ENCODE measurements around the gene FADS1. TPM values are rescaled to one million over a fixed set of nuclear protein-coding genes. Genes with fewer than 3 reads are reported as not detected.

FADS1 gene
- total RNA-seq, 1 experiment from 2014 or later, result 105 TPM

DNA sequence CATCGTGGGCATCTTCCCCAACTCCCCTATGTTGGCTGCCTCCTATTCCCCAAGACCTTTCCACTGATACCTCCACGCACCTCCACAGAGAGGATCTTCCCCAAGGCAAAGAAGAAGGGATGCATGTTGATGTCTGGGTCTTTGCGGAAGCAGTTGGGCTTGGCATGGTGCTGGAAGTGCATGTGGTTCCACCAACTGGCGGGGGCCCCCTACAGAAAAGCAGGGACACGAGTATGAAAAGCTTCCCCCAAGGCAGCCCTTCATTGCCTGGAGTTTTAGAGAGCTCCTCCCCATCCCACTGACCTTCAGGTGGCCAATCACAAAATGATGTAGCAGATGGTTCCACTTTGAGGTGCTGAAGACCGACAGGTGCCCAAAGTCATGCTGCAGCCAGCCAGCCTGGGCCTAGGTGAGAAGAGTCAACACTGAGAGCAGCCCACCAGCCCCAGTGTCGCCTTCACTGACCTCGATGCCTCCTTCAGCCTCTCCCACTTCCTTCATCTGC is 6.1 kb downstream of the FADS1 start:
- Mint-ChIP-seq H3K4me1 (peaks cover 10% of the 10 kb centered on the region), H3K9me3 (peaks cover 4% of the 10 kb centered on the region; the same call in 1 of the 2 replicates), H3K27me3 (ENCODE audit: low read depth) (no peaks in the 10 kb centered on the region; the same call in 1 of the 2 replicates), H3K27ac (no peak overlapping the region), H3K36me3 (peaks cover 82% of the 10 kb centered on the region), H3K4me3 (no peak overlapping the region)
- ATAC-seq, result no peak
- ChIA-PET CTCF (interaction anchor here (0.7 kb wide), 1 partner anchor 14 kb away, joined by 3 read pairs; no protein-coding TSS in a partner anchor), POLR2A (no interaction called here)
- no peak for DNase-seq (ENCODE audit: low spot score)
- TF ChIP-seq, protein P1, sequence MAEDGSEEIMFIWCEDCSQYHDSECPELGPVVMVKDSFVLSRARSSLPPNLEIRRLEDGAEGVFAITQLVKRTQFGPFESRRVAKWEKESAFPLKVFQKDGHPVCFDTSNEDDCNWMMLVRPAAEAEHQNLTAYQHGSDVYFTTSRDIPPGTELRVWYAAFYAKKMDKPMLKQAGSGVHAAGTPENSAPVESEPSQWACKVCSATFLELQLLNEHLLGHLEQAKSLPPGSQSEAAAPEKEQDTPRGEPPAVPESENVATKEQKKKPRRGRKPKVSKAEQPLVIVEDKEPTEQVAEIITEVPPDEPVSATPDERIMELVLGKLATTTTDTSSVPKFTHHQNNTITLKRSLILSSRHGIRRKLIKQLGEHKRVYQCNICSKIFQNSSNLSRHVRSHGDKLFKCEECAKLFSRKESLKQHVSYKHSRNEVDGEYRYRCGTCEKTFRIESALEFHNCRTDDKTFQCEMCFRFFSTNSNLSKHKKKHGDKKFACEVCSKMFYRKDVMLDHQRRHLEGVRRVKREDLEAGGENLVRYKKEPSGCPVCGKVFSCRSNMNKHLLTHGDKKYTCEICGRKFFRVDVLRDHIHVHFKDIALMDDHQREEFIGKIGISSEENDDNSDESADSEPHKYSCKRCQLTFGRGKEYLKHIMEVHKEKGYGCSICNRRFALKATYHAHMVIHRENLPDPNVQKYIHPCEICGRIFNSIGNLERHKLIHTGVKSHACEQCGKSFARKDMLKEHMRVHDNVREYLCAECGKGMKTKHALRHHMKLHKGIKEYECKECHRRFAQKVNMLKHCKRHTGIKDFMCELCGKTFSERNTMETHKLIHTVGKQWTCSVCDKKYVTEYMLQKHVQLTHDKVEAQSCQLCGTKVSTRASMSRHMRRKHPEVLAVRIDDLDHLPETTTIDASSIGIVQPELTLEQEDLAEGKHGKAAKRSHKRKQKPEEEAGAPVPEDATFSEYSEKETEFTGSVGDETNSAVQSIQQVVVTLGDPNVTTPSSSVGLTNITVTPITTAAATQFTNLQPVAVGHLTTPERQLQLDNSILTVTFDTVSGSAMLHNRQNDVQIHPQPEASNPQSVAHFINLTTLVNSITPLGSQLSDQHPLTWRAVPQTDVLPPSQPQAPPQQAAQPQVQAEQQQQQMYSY (CRISPR knock-in tag; IDR thresholded peaks at IDR 0.05), result no peak
- TF ChIP-seq ZNF219 (CRISPR knock-in tag; IDR thresholded peaks at IDR 0.05; ENCODE audit: borderline replicate concordance), result no peak
- TF ChIP-seq SP1 (CRISPR knock-in tag; conservative IDR thresholded peaks at IDR 0.05), result no peak
- TF ChIP-seq FOXJ3 (CRISPR knock-in tag; IDR thresholded peaks at IDR 0.05; ENCODE audit: borderline replicate concordance), result no peak
- TF ChIP-seq ZNF423 (CRISPR knock-in tag; IDR thresholded peaks at IDR 0.05), result no peak
- TF ChIP-seq, protein P2, sequence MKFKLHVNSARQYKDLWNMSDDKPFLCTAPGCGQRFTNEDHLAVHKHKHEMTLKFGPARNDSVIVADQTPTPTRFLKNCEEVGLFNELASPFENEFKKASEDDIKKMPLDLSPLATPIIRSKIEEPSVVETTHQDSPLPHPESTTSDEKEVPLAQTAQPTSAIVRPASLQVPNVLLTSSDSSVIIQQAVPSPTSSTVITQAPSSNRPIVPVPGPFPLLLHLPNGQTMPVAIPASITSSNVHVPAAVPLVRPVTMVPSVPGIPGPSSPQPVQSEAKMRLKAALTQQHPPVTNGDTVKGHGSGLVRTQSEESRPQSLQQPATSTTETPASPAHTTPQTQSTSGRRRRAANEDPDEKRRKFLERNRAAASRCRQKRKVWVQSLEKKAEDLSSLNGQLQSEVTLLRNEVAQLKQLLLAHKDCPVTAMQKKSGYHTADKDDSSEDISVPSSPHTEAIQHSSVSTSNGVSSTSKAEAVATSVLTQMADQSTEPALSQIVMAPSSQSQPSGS (CRISPR knock-in tag; IDR thresholded peaks at IDR 0.05; ENCODE audit: borderline replicate concordance, low read depth), result no peak
- TF ChIP-seq OVOL2 (CRISPR knock-in tag; IDR thresholded peaks at IDR 0.05; ENCODE audit: borderline replicate concordance), result no peak
- no peak for TF ChIP-seq ZBTB21 (CRISPR knock-in tag; IDR thresholded peaks at IDR 0.05; ENCODE audit: borderline replicate concordance)
- TF ChIP-seq, protein P3, sequence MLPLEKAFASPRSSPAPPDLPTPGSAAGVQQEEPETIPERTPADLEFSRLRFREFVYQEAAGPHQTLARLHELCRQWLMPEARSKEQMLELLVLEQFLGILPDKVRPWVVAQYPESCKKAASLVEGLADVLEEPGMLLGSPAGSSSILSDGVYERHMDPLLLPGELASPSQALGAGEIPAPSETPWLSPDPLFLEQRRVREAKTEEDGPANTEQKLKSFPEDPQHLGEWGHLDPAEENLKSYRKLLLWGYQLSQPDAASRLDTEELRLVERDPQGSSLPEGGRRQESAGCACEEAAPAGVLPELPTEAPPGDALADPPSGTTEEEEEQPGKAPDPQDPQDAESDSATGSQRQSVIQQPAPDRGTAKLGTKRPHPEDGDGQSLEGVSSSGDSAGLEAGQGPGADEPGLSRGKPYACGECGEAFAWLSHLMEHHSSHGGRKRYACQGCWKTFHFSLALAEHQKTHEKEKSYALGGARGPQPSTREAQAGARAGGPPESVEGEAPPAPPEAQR (CRISPR knock-in tag; IDR thresholded peaks at IDR 0.05), result no peak
- no peak for TF ChIP-seq CREB1 (CRISPR knock-in tag; IDR thresholded peaks at IDR 0.05)
- no peak for TF ChIP-seq CREM (CRISPR knock-in tag; IDR thresholded peaks at IDR 0.05)
- TF ChIP-seq, protein P4, sequence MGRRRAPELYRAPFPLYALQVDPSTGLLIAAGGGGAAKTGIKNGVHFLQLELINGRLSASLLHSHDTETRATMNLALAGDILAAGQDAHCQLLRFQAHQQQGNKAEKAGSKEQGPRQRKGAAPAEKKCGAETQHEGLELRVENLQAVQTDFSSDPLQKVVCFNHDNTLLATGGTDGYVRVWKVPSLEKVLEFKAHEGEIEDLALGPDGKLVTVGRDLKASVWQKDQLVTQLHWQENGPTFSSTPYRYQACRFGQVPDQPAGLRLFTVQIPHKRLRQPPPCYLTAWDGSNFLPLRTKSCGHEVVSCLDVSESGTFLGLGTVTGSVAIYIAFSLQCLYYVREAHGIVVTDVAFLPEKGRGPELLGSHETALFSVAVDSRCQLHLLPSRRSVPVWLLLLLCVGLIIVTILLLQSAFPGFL (CRISPR knock-in tag; IDR thresholded peaks at IDR 0.05; ENCODE audit: borderline replicate concordance), result no peak
- TF ChIP-seq MYBL2 (CRISPR knock-in tag; IDR thresholded peaks at IDR 0.05), result no peak
- no peak for TF ChIP-seq NFE2L1 (CRISPR knock-in tag; IDR thresholded peaks at IDR 0.05)
- no peak for TF ChIP-seq IRF2 (CRISPR knock-in tag; IDR thresholded peaks at IDR 0.05; ENCODE audit: borderline replicate concordance, low read depth)
- TF ChIP-seq NFATC4 (CRISPR knock-in tag; IDR thresholded peaks at IDR 0.05), result no peak
- TF ChIP-seq, protein P5, sequence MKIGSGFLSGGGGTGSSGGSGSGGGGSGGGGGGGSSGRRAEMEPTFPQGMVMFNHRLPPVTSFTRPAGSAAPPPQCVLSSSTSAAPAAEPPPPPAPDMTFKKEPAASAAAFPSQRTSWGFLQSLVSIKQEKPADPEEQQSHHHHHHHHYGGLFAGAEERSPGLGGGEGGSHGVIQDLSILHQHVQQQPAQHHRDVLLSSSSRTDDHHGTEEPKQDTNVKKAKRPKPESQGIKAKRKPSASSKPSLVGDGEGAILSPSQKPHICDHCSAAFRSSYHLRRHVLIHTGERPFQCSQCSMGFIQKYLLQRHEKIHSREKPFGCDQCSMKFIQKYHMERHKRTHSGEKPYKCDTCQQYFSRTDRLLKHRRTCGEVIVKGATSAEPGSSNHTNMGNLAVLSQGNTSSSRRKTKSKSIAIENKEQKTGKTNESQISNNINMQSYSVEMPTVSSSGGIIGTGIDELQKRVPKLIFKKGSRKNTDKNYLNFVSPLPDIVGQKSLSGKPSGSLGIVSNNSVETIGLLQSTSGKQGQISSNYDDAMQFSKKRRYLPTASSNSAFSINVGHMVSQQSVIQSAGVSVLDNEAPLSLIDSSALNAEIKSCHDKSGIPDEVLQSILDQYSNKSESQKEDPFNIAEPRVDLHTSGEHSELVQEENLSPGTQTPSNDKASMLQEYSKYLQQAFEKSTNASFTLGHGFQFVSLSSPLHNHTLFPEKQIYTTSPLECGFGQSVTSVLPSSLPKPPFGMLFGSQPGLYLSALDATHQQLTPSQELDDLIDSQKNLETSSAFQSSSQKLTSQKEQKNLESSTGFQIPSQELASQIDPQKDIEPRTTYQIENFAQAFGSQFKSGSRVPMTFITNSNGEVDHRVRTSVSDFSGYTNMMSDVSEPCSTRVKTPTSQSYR (CRISPR knock-in tag; IDR thresholded peaks at IDR 0.05), result no peak
- TF ChIP-seq, protein P6, sequence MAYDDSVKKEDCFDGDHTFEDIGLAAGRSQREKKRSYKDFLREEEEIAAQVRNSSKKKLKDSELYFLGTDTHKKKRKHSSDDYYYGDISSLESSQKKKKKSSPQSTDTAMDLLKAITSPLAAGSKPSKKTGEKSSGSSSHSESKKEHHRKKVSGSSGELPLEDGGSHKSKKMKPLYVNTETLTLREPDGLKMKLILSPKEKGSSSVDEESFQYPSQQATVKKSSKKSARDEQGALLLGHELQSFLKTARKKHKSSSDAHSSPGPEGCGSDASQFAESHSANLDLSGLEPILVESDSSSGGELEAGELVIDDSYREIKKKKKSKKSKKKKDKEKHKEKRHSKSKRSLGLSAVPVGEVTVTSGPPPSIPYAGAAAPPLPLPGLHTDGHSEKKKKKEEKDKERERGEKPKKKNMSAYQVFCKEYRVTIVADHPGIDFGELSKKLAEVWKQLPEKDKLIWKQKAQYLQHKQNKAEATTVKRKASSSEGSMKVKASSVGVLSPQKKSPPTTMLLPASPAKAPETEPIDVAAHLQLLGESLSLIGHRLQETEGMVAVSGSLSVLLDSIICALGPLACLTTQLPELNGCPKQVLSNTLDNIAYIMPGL (CRISPR knock-in tag; IDR thresholded peaks at IDR 0.05), result no peak
- no peak for TF ChIP-seq ZNF396 (CRISPR knock-in tag; IDR thresholded peaks at IDR 0.05; ENCODE audit: borderline replicate concordance)
- TF ChIP-seq NR2C2 (CRISPR knock-in tag; IDR thresholded peaks at IDR 0.05), result no peak
